Upper lobe of left lung (tissue), 6 donors: ENCODE measurements around the gene IL22RA2. TPM values are rescaled to one million over a fixed set of nuclear protein-coding genes. Genes with fewer than 3 reads are reported as not detected.

Experiments
- ATAC-seq, 2 donors: fragments of 200-7000 bp; cut with Tn5 transposase; one replicate each; pipeline ENCODE4 v1.9.1; 2022; ENCODE audit warnings: mild to moderate bottlenecking in 2 of 2, moderate library complexity in 2 of 2; ENCODE audit not compliant: low FRiP score in 2 of 2
- DNase-seq, 2 donors: peaks; one replicate each; pipeline ENCODE4 v3.0.0-alpha.2; 2019 to 2020
- H3K27ac ChIP-seq, 4 donors: fragments of 200-600 bp; sonication (generic); one replicate each; pipeline ENCODE4 v1.5.1; 2016 to 2019
- H3K27me3 ChIP-seq, 4 donors: fragments of 200-600 bp; sonication (generic); one replicate each; pipeline ENCODE4 v1.5.1; 2017 to 2019
- H3K36me3 ChIP-seq, 4 donors: fragments of 200-600 bp; sonication (generic); one replicate each; pipeline ENCODE4 v1.5.1; 2016 to 2019
- H3K4me1 ChIP-seq, 4 donors: fragments of 200-600 bp; sonication (generic); one replicate each; pipeline ENCODE4 v1.5.1; 2018 to 2019
- H3K4me3 ChIP-seq, 4 donors: fragments of 200-600 bp; sonication (generic); one replicate each; pipeline ENCODE4 v1.5.1; 2017 to 2019; ENCODE audit warnings: mild to moderate bottlenecking in 2 of 4, moderate library complexity in 1 of 4
- H3K9me3 ChIP-seq, 4 donors: fragments of 200-600 bp; sonication (generic); one replicate each; pipeline ENCODE4 v1.5.1; 2018 to 2019
- CTCF ChIP-seq, 6 experiments: fragments of 450-650 bp in 4 of 6; fragments of 200-600 bp in 2 of 6; sonication (generic) in 2 of 6; IDR thresholded peaks; one replicate each; pipeline ENCODE4 v1.5.1; 2016 to 2019; ENCODE audit warnings: antibody characterized with exemption in 6 of 6
- EP300 ChIP-seq, 4 donors: sonication (generic); formaldehyde crosslinking; IDR thresholded peaks; one replicate each; pipeline ENCODE4 v1.5.1; 2017; ENCODE audit warnings: antibody characterized with exemption in 4 of 4, control low read depth in 2 of 4
- POLR2A ChIP-seq, 4 donors: fragments of 450-650 bp; IDR thresholded peaks; one replicate each; pipeline ENCODE4 v1.5.1; 2016 to 2017; ENCODE audit warnings: antibody characterized with exemption in 4 of 4, mild to moderate bottlenecking in 2 of 4
- POLR2AphosphoS5 ChIP-seq, 2 donors: sonication (generic); formaldehyde crosslinking; IDR thresholded peaks; one replicate each; pipeline ENCODE4 v1.5.1; 2017; ENCODE audit warnings: antibody characterized with exemption in 2 of 2
- WGBS, 2 donors: methylation state at CpG; one replicate each; pipeline ENCODE4 v1.1.5; 2017 to 2018; 5-methylcytosine and 5-hydroxymethylcytosine counted together
- total RNA-seq, 6 donors: library from RNA; depleted of rRNA in 4 of 6; stranded (reverse); fragments of >200 nt in 4 of 6; gene quantifications; one replicate each; pipeline versions ENCODE4 v1.1.0 to v1.2.1, GENCODE V29; 2016 to 2021
- donor health status: DM: no; HTN: no; CAD: no; lungs with moderate emphysema.
- donor health status: DM: no; HTN: yes; CAD: no; lungs with severe emphysema.

IL22RA2 gene
- total RNA-seq, 6 donors from 2014 or later, result not detected

- Histone ChIP-seq H3K27me3 (no peaks in the 10 kb centered on the region), H3K9me3 (no peaks in the 10 kb centered on the region), H3K4me3 (no peak overlapping the region), H3K4me1 (no peaks in the 10 kb centered on the region), H3K36me3 (no peaks in the 10 kb centered on the region), H3K27ac (no peak overlapping the region)
- no peak for ATAC-seq
- no peak for TF ChIP-seq CTCF (IDR thresholded peaks at IDR 0.05)
- TF ChIP-seq POLR2A (IDR thresholded peaks at IDR 0.05), result no peak
- TF ChIP-seq EP300 (IDR thresholded peaks at IDR 0.05), result no peak
- no peak for TF ChIP-seq POLR2AphosphoS5 (IDR thresholded peaks at IDR 0.05)
- DNase-seq, result no peak
- WGBS, 2 donors, result 59 to 70% methylated on average over 4 of the region's 4 CpGs
Observed at GRCh38 chr6:137175157-137175867, 1.9 kb upstream of the IL22RA2 start.

GRCh38 chr6:137172734-137173431 lies 561 bp downstream of the IL22RA2 start:
- 94 to 97% methylated on average over 11 of the region's 11 CpGs for WGBS, 2 donors
- no peaks in the 10 kb centered on the region for H3K9me3 ChIP-seq
- ATAC-seq (no peak), DNase-seq (no peak)
- H3K27ac ChIP-seq, result no peak overlapping the region
- H3K36me3 ChIP-seq, result no peaks in the 10 kb centered on the region
- H3K27me3 ChIP-seq, result no peaks in the 10 kb centered on the region
- H3K4me1 ChIP-seq, result no peaks in the 10 kb centered on the region
- TF ChIP-seq EP300 (IDR thresholded peaks at IDR 0.05), result no peak
- no peak overlapping the region for H3K4me3 ChIP-seq

- ATAC-seq, result no peak
- Histone ChIP-seq H3K4me1 (no peaks in the 10 kb centered on the region), H3K36me3 (no peaks in the 10 kb centered on the region), H3K4me3 (no peak overlapping the region), H3K27me3 (no peaks in the 10 kb centered on the region), H3K27ac (no peak overlapping the region), H3K9me3 (no peaks in the 10 kb centered on the region)
- TF ChIP-seq POLR2AphosphoS5 (IDR thresholded peaks at IDR 0.05) (no peak), EP300 (IDR thresholded peaks at IDR 0.05) (no peak), POLR2A (IDR thresholded peaks at IDR 0.05) (no peak), CTCF (IDR thresholded peaks at IDR 0.05) (no peak)
- DNase-seq, result no peak
- 79% methylated on average over 13 of the region's 13 CpGs for WGBS, 2 donors
Observed at GRCh38 chr6:137171824-137172733, 1.4 kb downstream of the IL22RA2 start.

GRCh38 chr6:137171053-137171374 lies 2.4 kb downstream of the IL22RA2 start:
- no peak overlapping the region for H3K27ac ChIP-seq

More at GRCh38 chr6:137171053-137171374, 2.4 kb downstream of the IL22RA2 start:
- H3K9me3 ChIP-seq, result no peaks in the 10 kb centered on the region
- peaks cover 0 to 4% (median 0%) of the 10 kb centered on the region in 4 donors for H3K4me1 ChIP-seq
- DNase-seq (no peak), ATAC-seq (no peak)
- H3K4me3 ChIP-seq, result no peak overlapping the region
- TF ChIP-seq POLR2AphosphoS5 (IDR thresholded peaks at IDR 0.05) (no peak), CTCF (IDR thresholded peaks at IDR 0.05) (no peak), EP300 (IDR thresholded peaks at IDR 0.05) (no peak), POLR2A (IDR thresholded peaks at IDR 0.05) (no peak)
- no peaks in the 10 kb centered on the region for H3K36me3 ChIP-seq
- 90 to 96% methylated on average over 1 of the region's 1 CpG for WGBS, 2 donors
- H3K27me3 ChIP-seq, result no peaks in the 10 kb centered on the region
